NCI-H2107 treated with DMSO at 0.1 percent for 48 hours (cell line): ENCODE data around the gene SOX4.
"Not testable (repeated sequence)": the region's sequence is repeated elsewhere in the genome, so short reads cannot be mapped to it uniquely, and the experiment has no call there.

Source experiments
- DNase-seq: peaks from one replicate; lab custom pipeline; 2025; ENCODE audit not compliant: unreplicated experiment; lab: John Stamatoyannopoulos, UW

Gene SOX4

DNA sequence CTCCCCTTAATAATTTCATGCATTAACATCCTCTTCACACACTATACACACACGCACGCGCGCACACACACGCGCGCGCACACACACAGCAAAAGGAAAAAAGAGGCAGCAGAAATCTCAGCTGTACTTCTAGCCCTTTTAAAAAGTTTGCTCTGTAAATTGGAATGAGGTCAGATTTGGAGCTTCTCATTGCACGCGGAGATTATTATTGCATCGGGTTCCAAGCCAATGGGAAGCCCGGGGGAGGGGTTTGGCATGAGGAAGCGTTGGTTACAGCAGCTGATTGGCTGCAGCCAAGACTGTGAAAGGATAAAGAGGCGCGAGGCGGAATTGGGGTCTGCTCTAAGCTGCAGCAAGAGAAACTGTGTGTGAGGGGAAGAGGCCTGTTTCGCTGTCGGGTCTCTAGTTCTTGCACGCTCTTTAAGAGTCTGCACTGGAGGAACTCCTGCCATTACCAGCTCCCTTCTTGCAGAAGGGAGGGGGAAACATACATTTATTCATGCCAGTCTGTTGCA lies at the start of gene SOX4:
SOX4 (plus strand) TSS at position 340 of the 515 bp plus-strand sequence. CDS start 784 bp downstream, outside the sequence.
- DNase-seq: peak; percentile 91

DNA sequence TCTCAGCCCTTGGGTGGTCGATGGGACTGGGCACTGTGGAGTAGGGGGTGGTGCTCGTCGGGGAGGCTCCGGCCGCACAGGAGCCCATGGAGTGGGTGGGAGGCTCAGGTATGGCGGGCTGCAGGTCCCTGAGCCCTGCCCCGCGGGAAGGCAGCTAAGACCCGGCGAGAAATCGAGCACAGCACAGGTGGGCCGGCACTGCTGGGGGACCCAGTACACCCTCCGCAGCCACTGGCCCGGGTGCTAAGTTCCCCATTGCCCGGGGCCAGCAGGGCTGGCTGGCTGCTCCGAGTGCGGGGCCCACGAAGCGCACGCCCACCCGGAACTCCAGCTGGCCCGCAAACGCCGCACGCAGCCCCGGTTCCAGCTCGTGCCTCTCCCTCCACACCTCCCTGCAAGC lies 41.3 kb upstream of the SOX4 start:
- not testable (repeated sequence) for DNase-seq

DNA sequence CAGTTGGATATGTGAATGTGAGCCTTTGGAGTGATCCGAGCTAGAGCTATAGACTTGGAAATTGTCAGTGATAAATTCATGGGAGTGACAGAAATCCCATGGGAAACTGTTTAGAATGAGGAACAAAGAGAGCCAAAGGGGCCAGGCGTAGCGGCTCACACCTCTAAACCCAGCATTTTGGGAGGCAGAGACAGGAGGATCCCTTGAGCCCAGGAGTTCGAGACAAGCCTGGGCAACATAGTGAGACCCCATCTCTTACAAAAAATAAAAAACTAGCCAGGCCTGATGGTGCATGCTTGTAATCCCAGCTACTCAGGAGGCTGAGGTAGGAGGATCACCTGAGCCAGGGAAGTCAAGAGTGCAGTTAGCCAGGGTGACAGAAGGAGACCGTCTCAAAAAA lies 39.3 kb upstream of the SOX4 start:
- no peak for DNase-seq

DNA sequence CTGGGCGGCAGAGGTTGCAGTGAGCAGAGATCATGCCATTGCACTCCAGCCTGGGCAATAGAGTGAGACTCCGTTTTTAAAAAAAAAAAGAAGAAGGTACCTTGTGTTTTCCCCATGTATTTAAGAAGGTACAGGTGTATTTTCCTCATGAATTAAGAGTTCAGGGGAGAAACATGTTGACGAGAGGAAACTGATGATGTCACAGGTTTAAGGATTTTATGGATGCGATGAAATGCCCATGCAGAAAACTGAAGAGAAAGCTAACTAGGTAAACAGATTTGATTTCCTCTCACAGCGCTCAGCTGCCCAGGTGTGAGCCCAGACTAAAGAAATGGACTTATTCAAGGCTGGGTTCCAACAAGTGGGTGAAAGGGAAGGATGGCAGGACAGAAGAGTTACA lies 38.4 kb upstream of the SOX4 start:
- DNase-seq: no peak

DNA sequence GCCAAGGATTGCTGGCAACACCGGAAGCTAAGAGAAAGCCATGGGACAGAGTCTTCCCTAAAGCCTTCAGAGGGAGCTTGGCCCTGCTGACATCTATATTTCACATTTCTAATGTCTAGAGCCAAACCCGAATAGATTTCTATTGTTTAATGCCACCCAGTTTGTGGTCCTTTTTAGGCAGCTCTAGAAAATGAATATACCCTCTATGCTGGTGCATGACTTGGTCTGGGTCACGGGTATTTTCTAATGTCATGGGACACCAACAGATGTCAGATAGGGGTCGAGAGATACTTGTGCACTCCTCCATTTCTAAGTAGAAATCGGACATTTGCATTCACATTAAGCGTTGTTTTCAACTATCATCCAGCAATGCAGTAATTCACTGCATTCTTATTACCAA lies 37.0 kb upstream of the SOX4 start:
- no peak for DNase-seq

DNA sequence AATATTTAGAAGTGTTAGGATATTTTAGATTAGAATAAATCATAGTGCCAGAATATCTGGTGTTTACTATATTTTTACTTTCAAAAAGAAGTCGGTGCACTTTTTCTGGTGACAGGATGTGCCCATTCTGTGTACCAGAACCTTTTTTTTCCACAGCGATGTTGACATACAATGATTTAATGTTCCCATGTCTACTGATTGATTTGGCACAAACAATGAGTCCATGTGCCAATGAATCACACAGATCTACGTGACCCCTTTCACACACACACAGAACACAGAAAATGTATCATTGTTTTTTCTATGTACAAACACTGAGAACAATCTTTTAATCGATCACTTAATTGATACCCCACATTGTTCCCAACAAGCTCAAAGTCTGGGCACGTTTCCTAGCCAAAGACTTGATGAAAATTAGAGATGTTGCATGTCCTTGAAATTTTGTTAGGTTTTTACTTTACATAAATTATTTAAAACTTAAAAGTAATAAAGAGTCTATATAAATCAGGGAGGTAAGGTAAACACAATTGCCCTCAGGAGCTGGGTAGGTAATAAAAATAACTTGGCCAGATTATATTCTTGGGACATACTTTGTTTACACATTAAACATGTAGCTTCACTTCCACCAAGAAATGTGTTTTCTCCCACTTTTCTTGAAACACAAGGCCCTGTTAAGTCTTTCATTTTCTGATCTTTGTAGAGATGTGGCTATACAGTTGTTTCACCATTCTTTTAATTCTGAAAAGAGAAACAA lies 36.4 kb upstream of the SOX4 start:
- no peak for DNase-seq

DNA sequence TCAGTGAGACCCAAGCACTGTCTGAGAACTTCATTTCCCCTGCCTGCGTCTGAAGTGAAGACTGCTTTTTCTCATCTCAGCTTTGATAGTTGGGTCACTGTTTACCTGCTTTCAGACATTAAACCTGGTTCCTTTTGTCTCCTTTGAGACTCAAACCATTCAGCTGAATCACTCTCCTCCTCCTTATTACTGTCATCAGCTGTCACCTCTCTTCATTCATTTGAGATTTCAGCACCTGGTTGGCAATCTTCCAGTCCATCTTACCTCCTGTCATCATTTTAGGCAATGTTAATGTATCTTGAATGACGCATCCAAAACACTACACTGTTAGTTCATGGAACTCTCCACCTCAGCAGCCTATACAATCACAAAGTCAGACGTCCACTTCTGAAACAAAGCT lies 34.3 kb upstream of the SOX4 start:
- DNase-seq: no peak

DNA sequence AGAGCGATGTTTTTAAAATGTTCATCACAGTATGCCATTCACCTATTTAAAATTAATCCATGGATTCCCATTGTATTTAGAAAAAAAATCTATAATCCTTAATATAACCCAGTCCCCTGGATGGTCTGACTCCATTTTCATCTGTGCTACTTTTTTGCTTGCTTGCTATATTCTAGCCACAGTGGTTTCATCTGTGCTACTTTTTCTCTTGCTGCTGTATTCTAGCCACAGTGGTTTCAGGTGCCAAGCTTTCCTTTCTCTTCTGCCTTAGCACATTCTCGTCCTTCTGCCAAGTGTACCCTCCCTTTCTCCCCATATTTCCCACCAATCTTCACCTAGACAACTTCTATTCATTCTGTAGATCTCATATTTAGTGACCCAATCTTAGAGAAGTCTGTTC lies 33.3 kb upstream of the SOX4 start:
- DNase-seq: no peak

DNA sequence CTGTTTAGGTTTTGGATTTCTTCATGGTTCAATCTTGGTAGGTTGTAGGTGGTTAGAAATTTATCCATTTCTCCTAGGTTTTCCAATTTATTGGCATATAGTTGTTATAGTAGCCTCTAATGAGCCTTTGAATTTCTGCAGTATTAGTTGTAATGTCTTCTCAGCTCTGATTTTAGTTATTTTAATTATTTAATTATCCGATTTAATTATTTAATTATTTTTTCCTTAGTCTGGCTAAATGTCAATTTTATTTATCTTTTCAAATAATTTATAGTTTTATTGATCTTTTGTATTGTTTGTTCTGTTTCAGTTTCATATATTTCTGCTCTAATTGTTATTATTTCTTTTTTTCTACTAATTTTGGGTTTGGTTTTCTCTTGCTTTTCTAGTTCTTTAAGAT lies 28.1 kb upstream of the SOX4 start:
- DNase-seq: no peak

DNA sequence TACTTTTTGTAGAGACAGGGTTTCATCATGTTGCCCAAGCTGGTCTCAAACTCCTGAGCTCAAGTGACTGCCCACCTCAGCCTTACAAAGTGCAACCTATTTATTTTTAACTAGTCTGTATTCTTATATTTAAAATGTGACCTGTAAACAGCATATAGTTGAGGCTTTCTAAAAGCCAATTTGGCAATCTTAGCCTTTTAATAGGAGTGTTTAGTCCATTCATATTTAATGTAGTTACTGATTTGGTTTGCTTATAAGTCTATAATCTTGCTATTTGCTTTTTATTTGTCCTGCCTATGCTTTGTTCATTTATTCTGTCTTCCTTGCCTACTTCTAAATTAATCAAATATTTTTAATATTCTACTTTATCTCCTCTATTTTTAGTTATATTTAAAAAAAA lies 15.0 kb upstream of the SOX4 start:
- DNase-seq: no peak

DNA sequence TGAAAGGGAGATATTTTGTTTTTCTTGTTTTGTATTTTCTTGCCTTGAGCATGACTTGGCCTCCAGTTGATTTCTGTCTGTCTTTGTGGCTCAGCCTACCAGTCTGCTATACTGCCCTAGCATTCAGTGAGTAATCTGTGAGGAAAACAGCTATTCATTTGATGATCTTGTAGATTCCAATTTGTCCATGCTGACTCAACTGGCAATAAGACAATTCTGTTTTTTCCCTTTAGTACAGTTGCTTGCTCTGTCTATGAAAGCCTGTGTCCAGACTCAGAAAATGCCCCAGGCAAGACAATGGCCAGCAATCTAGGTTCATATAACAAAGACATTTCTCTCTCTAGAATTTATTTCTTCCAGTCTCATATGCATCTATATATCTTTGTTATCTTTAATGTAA lies 10.9 kb upstream of the SOX4 start:
- no peak for DNase-seq

DNA sequence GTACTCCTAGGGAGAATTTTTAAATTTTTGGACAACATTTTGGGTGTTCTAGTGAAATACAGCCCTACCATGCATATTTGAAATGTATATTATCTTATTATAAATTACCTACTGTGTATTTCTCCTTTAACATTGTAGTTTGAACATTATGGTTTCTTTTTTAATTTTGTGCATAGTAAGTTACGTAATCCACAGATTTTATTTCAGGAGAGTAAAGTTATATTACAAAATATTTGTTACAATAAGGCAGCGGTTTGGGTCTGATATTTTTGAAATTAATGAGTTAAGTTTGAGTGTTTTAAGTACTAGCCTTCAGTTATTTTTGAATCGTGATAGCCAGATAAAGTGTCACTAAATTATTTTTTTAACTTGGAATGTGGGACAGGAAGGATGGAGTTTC lies 7.3 kb upstream of the SOX4 start:
- no peak for DNase-seq

DNA sequence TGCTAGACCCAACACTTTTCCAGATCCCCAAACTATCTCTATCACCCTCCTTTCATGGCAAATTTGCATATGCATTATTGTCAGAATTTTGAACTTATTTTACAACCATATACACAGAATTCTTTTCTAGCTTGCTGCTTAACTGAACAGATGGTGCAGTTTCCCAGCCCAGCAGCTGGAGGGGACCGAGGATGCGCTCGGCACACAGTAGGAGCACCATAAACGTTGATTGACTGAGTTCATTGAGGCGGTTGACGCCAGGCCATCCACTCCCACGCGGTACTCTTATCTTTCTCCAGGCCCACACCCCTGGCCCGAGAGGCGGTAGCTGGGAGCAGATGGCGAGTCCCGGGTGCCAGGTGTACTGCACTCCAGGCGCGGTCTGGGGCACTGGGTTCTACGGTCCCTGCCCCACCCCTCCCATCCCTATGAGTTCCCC lies 6.8 kb upstream of the SOX4 start:
- no peak for DNase-seq

DNA sequence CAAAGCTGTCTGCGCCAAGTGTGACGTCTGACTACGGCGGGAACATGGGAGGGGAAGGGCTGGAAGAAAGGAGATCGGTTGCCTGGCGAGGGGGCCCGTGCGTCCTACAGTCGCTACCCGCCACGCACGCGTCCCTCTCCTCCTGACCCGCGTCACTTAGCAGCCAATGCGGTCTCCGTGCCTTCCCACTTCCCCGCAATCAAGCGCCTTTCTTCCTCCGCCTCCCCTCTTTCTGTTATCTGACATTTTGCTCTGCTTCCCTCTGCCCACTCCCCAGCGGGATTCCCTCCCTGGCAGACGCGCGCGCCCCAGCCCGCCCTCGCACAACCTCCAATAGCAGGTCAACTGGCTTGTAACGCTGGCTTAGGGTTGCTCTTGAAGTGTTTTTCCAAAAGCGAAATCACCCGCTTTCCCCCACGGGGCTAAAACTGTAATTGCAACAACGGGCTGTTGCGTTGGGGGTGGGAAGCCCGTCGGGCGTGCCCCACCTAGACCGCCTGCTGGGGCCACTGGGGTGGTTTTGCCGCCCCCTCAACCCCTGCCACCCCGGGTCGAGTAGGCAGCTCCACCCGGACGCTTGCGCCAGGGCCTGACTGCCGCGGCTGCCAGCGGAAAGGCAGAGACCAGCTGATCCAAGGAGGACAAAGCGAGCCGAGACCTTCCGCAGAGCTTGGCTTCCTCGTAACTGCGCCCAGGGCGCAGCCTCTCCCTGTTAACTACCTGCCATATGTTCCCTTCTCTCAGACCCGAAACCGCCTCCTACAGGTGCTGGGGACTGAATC lies 6.2 kb upstream of the SOX4 start:
- peak; percentile 68 for DNase-seq

DNA sequence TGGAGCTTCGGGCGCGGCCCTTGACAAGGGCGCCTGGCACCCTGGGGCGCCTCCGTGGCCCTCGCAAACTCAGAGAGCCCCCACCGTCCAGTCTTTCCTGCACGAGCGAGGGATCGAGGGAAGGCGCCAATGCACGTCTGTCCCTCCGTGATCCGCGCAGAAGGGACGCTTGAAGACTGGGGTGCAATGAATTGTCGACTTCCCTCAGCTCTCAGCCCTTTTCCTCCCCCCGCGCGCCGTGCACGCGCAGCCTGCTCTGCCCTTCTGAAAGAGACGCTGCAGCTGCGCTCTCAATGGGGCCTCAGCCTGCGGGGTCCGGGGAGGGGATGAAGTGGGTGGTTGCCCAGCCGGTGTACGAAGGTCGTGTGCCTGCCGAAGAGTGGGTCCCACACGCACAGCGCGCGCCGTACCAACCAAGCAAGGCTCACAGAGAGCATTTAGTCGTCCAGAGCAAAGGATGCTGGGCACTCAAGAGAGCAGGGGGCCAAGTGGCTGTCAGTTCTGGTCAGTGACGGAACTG lies 5.5 kb upstream of the SOX4 start:
- peak; percentile 42 for DNase-seq

DNA sequence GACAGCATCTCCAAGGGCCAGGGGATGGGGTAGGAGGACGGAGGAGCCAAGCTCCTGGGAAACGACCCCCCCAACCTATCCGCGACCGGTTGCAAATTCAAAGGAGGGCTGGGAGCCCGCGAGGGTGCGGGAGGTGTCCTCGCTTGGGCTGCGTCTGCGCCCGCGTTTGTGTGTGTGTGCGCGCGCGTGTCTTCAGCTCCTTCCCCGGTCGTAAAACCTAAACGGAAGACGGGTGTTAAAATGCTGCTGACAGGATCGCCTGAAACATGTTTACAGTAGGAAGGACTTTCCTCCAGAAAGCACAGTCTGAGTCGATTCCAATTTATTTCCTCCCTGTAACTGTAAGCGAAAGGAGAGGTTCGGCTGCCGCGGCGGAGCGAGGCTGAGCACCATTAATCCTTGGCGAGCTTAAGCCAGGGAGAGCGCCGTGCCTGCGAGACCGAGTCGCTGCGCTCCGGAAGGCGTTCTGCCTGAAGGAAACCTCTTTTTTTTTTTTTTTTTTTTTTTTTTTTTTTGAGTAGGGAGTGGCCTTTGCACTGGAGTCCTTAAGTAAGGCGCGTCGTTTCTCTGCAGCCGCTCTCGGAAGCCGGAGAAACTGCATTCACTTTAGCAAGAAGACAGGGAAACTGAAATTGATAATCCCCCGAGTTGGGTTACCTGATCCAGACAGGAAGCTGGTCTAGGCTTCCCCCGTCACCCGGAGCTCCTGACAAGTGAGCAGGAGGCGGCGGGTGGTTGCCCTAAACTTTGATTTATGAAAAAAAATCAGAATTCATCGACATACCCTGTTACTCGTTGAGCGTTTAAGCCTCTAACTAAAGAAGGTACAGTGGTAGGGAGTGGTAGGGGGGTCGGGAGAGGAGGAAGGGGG lies 4.8 kb upstream of the SOX4 start:
- peak; percentile 73 for DNase-seq

DNA sequence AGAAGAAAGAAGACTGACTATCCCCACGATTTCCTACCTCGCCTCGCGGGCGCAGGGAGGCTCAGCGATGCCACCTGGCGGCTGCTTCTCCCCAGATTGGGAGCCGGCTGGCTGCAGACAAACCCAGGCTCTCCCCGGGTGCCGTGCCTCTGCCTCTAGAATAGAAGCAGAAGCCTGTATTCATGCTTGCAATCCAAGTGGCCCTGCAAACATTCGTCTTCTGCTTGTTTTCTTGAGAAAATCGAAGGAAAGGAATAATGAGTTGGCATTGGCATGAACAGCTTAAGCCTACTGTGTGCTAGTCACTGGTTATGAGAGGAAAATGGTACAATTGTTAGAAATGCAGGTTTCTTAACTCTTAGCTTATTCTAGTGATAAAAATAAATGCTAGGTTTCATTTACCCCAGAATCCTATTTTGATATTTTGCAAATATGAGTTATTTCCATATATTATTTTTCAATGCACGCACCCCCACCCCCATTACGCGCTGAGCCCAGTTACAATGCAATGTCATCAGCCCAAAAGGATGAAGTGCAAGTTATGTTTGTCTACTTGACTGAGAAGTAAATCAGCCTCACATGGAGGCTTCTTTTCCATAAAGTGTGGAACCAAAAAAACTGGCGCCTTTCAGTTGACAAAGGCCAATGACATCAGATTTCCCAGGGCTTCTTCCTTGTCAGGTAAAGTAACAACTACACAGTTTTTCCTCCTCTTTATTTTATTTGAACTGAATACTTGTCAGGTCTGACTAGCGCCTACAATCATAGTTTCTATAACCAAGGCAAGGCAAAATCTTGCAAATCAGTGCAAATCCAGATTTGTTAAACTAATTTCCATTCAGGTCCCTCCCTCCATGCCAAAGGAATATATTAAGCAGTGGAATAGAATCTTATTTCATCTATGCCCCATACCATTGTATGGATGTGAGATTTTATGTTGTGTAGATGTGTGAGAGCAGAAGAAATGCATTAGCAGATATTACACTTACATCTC lies 3.9 kb upstream of the SOX4 start:
- peak; percentile 73 for DNase-seq

DNA sequence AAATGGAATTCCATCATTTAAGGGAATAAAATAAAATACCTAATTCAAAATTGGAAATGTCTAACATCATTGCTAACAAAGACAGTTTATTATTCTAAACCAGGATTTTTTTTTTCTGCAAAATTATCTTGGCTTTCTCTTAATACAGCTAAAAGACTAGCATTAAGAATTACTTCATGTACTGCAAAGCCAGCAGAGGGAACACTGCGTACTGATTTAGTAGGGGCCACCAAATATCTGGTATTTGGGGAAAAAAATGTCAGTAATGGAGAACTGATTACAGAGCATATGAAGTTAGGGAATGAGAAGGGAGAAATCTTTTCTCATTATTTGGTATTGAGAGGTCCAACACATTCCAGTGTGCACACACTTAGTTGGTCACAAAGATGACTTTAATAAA lies 3.2 kb upstream of the SOX4 start:
- DNase-seq: no peak

DNA sequence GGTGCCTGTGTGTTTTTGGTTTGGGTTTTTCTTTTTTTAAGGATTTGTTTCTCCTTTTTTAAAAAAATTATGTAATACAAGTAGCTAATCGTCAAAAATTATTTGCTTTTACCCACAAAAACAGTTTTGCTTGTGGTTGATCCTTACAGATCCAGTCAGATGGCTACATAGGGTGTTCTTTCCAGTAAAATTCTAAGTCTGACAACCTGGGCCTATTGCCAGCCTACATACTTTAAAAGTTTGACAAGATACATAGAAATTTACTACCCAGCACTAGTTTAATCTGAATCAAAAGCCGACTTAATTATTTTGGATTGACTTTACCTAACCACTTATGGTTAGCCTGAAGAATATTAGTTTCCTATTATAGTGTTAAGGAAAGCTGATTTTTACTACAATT lies 2.1 kb upstream of the SOX4 start:
- no peak for DNase-seq

DNA sequence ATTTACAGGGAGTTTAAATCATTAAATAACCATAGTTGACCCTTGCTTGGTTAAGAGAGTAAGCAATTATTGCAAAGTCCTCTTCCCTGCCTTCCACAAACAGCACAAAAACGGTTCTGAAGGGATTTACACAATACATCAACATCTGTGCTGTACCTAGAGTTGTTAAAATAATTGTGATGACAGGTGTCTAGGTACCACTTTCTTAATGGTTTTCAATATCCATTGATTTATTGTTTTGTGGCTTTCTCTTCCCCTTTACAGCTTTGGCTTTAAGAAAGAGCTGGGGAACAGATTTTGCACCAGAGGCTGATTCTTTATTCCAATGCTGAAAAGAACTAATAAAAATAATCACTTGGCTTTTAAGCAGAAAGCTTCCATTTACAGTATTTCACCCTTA lies 598 bp upstream of the SOX4 start:
- DNase-seq: no peak
